ENCODE data around the gene FCHSD2.
"Not testable (repeated sequence)": the region's sequence is repeated elsewhere in the genome, so short reads cannot be mapped to it uniquely, and the experiment has no call there.

FCHSD2 gene

GRCh38 chr11:73017024-73017751 is 124.9 kb downstream of the FCHSD2 start:
- DNase-seq (ENCODE audit: low read depth in 2 of 3, low spot score in 2 of 3): no peak

GRCh38 chr11:73013021-73013420 is 129.1 kb downstream of the FCHSD2 start:
- DNase-seq (ENCODE audit: low read depth in 2 of 3, low spot score in 2 of 3): no peak

- DNase-seq (ENCODE audit: low read depth in 2 of 3, low spot score in 2 of 3): no peak
Observed at GRCh38 chr11:73012121-73012863, 129.8 kb downstream of the FCHSD2 start.

- no peak for DNase-seq (ENCODE audit: low read depth in 2 of 3, low spot score in 2 of 3)
Observed at GRCh38 chr11:73011126-73011817, 130.8 kb downstream of the FCHSD2 start.

- DNase-seq (ENCODE audit: low read depth in 2 of 3, low spot score in 2 of 3): no peak
Observed at GRCh38 chr11:73009972-73010371, 132.1 kb downstream of the FCHSD2 start.

GRCh38 chr11:73004088-73004487 is 138.0 kb downstream of the FCHSD2 start:
- no peak for DNase-seq (ENCODE audit: low read depth in 2 of 3, low spot score in 2 of 3)

- DNase-seq (ENCODE audit: low read depth in 2 of 3, low spot score in 2 of 3): no peak
Observed at GRCh38 chr11:73003088-73003487, 139.0 kb downstream of the FCHSD2 start.

- no peak for DNase-seq (ENCODE audit: low read depth in 2 of 3, low spot score in 2 of 3)
Observed at GRCh38 chr11:73002214-73002613, 139.9 kb downstream of the FCHSD2 start.

GRCh38 chr11:73001615-73002014 is 140.5 kb downstream of the FCHSD2 start:
- DNase-seq (ENCODE audit: low read depth in 2 of 3, low spot score in 2 of 3): no peak

- no peak for DNase-seq (ENCODE audit: low read depth in 2 of 3, low spot score in 2 of 3)
Observed at GRCh38 chr11:72998676-72999075, 143.4 kb downstream of the FCHSD2 start.

GRCh38 chr11:72996959-72997358 is 145.2 kb downstream of the FCHSD2 start:
- DNase-seq (ENCODE audit: low read depth in 2 of 3, low spot score in 2 of 3): no peak

- DNase-seq (ENCODE audit: low read depth in 2 of 3, low spot score in 2 of 3): no peak
Observed at GRCh38 chr11:72989727-72990126, 152.4 kb downstream of the FCHSD2 start.

GRCh38 chr11:72988821-72989220 is 153.3 kb downstream of the FCHSD2 start:
- no peak for DNase-seq (ENCODE audit: low read depth in 2 of 3, low spot score in 2 of 3)

GRCh38 chr11:72985645-72986044 is 156.5 kb downstream of the FCHSD2 start:
- no peak for DNase-seq (ENCODE audit: low read depth in 2 of 3, low spot score in 2 of 3)

GRCh38 chr11:72984453-72985077 is 157.6 kb downstream of the FCHSD2 start:
- no peak for DNase-seq (ENCODE audit: low read depth in 2 of 3, low spot score in 2 of 3)

- no peak for DNase-seq (ENCODE audit: low read depth in 2 of 3, low spot score in 2 of 3)
Observed at GRCh38 chr11:72983560-72983959, 158.6 kb downstream of the FCHSD2 start.

- DNase-seq (ENCODE audit: low read depth in 2 of 3, low spot score in 2 of 3): no peak
Observed at GRCh38 chr11:72981971-72982685, 160.0 kb downstream of the FCHSD2 start.

- no peak for DNase-seq (ENCODE audit: low read depth in 2 of 3, low spot score in 2 of 3)
Observed at GRCh38 chr11:72981080-72981479, 161.0 kb downstream of the FCHSD2 start.

- DNase-seq (ENCODE audit: low read depth in 2 of 3, low spot score in 2 of 3): not testable (repeated sequence)
Observed at GRCh38 chr11:72977782-72978181, 164.3 kb downstream of the FCHSD2 start.

- not testable (repeated sequence) for DNase-seq (ENCODE audit: low read depth in 2 of 3, low spot score in 2 of 3)
Observed at GRCh38 chr11:72976522-72976892, 165.6 kb downstream of the FCHSD2 start.
